SK-N-MC (cell line): ENCODE measurements around the gene ARL4D.

Experiments used
- EZH2 ChIP-seq: fragments of 200-600 bp; sonication (generic); IDR thresholded peaks from one replicate; pipeline ENCODE4 v1.6.1; 2017; ENCODE audit warnings: antibody characterized with exemption
- FOXP2 ChIP-seq: optimal IDR thresholded peaks from 2 replicates; pipeline ENCODE3; 2011; ENCODE audit warnings: mild to moderate bottlenecking, moderate library complexity; ENCODE audit not compliant: insufficient read depth; ENCODE audit errors: extremely low read length, control extremely low read depth
- POLR2AphosphoS5 ChIP-seq: IDR thresholded peaks from 2 replicates; pipeline ENCODE4 v1.6.1; 2012; ENCODE audit warnings: mild to moderate bottlenecking, low read depth, low read length, borderline replicate concordance

- no peak for TF ChIP-seq POLR2AphosphoS5
- TF ChIP-seq FOXP2, result no peak
- TF ChIP-seq EZH2, result no peak
These were observed 25.4 kb upstream of the ARL4D start for GRCh38 chr17:43373356-43373755.
